ENCODE data around the gene CCBE1.

The CCBE1 gene

GRCh38 chr18:59467497-59467896, 229.7 kb downstream of the CCBE1 start:
- Histone ChIP-seq H4K8ac (ENCODE audit: low read depth, low read length) (no peak overlapping the region), H3K14ac (ENCODE audit: low read length) (no peak overlapping the region), H3K27me3 (ENCODE audit: insufficient read depth, low read length) (no peaks in the 10 kb centered on the region), H3K36me3 (ENCODE audit: control insufficient read depth in 1 of 2, insufficient read depth in 2 of 2, low read length in 2 of 2) (peaks cover 6% of the 10 kb centered on the region in 2 experiments), H2AFZ (ENCODE audit: insufficient read depth, low read length, poor library complexity) (no peak overlapping the region), H3K18ac (ENCODE audit: low read length) (no peak overlapping the region), H3K4me1 (ENCODE audit: control insufficient read depth in 1 of 2, insufficient read depth in 2 of 2, low read length in 2 of 2) (no peaks in the 10 kb centered on the region), H3K27ac (ENCODE audit: low read depth, low read length) (no peak overlapping the region), H3K4me2 (ENCODE audit: low read length) (no peak overlapping the region), H2BK120ac (ENCODE audit: insufficient read depth, low read length, poor library complexity) (no peak overlapping the region), H4K91ac (ENCODE audit: low read depth, low read length) (no peak overlapping the region), H3K4ac (ENCODE audit: low read depth, low read length) (no peak overlapping the region), H3K79me2 (ENCODE audit: control insufficient read depth, insufficient read depth, low read length, poor library complexity) (no peaks in the 10 kb centered on the region), H3K9me3 (ENCODE audit: insufficient read depth, low read depth, low read length) (no peaks in the 10 kb centered on the region), H3K23ac (ENCODE audit: low read length) (no peak overlapping the region), H3K4me3 (ENCODE audit: low read depth, low read length) (no peak overlapping the region), H2BK5ac (ENCODE audit: low read depth, low read length, poor library complexity) (no peak overlapping the region), H2BK12ac (ENCODE audit: low read length) (no peak overlapping the region), H3K9ac (ENCODE audit: low read length) (no peak overlapping the region), H3K79me1 (ENCODE audit: low read length) (no peaks in the 10 kb centered on the region), H4K12ac (ENCODE audit: low read depth, low read length) (no peak overlapping the region), H2AK5ac (ENCODE audit: low read length) (no peak overlapping the region)
- WGBS (ENCODE audit: extremely low coverage, insufficient coverage, insufficient read length): no CpG with 5 or more reads among the region's 8 CpGs
- DNase-seq: no peak

- no peak overlapping the region for H3K9ac ChIP-seq (ENCODE audit: low read length)
- H3K18ac ChIP-seq (ENCODE audit: low read length): no peak overlapping the region
- H2AK5ac ChIP-seq (ENCODE audit: low read length): no peak overlapping the region
- no peak overlapping the region for H3K14ac ChIP-seq (ENCODE audit: low read length)
- no peak overlapping the region for H3K4me2 ChIP-seq (ENCODE audit: low read length)
- DNase-seq: no peak
- H4K12ac ChIP-seq (ENCODE audit: low read depth, low read length): no peak overlapping the region
- H4K91ac ChIP-seq (ENCODE audit: low read depth, low read length): no peak overlapping the region
- no peak overlapping the region for H3K23ac ChIP-seq (ENCODE audit: low read length)
- no peak overlapping the region for H4K8ac ChIP-seq (ENCODE audit: low read depth, low read length)
- H3K36me3 ChIP-seq (ENCODE audit: control insufficient read depth in 1 of 2, insufficient read depth in 2 of 2, low read length in 2 of 2): peaks cover 6% of the 10 kb centered on the region in 2 experiments
- no peak overlapping the region for H3K4me3 ChIP-seq (ENCODE audit: low read depth, low read length)
- H3K79me2 ChIP-seq (ENCODE audit: control insufficient read depth, insufficient read depth, low read length, poor library complexity): no peaks in the 10 kb centered on the region
- no peak overlapping the region for H3K4ac ChIP-seq (ENCODE audit: low read depth, low read length)
- no peak overlapping the region for H2AFZ ChIP-seq (ENCODE audit: insufficient read depth, low read length, poor library complexity)
- H3K27me3 ChIP-seq (ENCODE audit: insufficient read depth, low read length): no peaks in the 10 kb centered on the region
- no peak overlapping the region for H2BK120ac ChIP-seq (ENCODE audit: insufficient read depth, low read length, poor library complexity)
- no peaks in the 10 kb centered on the region for H3K4me1 ChIP-seq (ENCODE audit: control insufficient read depth in 1 of 2, insufficient read depth in 2 of 2, low read length in 2 of 2)
- no CpG with 5 or more reads among the region's 3 CpGs for WGBS (ENCODE audit: extremely low coverage, insufficient coverage, insufficient read length)
- no peaks in the 10 kb centered on the region for H3K79me1 ChIP-seq (ENCODE audit: low read length)
- no peak overlapping the region for H2BK5ac ChIP-seq (ENCODE audit: low read depth, low read length, poor library complexity)
- H3K27ac ChIP-seq (ENCODE audit: low read depth, low read length): no peak overlapping the region
- H3K9me3 ChIP-seq (ENCODE audit: insufficient read depth, low read depth, low read length): no peaks in the 10 kb centered on the region
- H2BK12ac ChIP-seq (ENCODE audit: low read length): no peak overlapping the region
Observed at GRCh38 chr18:59466980-59467379, 230.2 kb downstream of the CCBE1 start.

- Histone ChIP-seq H3K9ac (ENCODE audit: low read length) (no peak overlapping the region), H2BK12ac (ENCODE audit: low read length) (no peak overlapping the region), H3K4me2 (ENCODE audit: low read length) (no peak overlapping the region), H3K23ac (ENCODE audit: low read length) (no peak overlapping the region), H2BK120ac (ENCODE audit: insufficient read depth, low read length, poor library complexity) (no peak overlapping the region), H3K79me1 (ENCODE audit: low read length) (peaks cover 2% of the 10 kb centered on the region), H2AK5ac (ENCODE audit: low read length) (no peak overlapping the region), H2BK5ac (ENCODE audit: low read depth, low read length, poor library complexity) (no peak overlapping the region), H3K4ac (ENCODE audit: low read depth, low read length) (no peak overlapping the region), H3K18ac (ENCODE audit: low read length) (no peak overlapping the region), H3K4me1 (ENCODE audit: control insufficient read depth in 1 of 2, insufficient read depth in 2 of 2, low read length in 2 of 2) (no peaks in the 10 kb centered on the region), H3K79me2 (ENCODE audit: control insufficient read depth, insufficient read depth, low read length, poor library complexity) (no peaks in the 10 kb centered on the region), H3K4me3 (ENCODE audit: low read depth, low read length) (no peak overlapping the region), H2AFZ (ENCODE audit: insufficient read depth, low read length, poor library complexity) (no peak overlapping the region), H3K14ac (ENCODE audit: low read length) (no peak overlapping the region), H3K36me3 (ENCODE audit: control insufficient read depth in 1 of 2, insufficient read depth in 2 of 2, low read length in 2 of 2) (peaks cover 4 to 6% of the 10 kb centered on the region in 2 experiments), H3K27ac (ENCODE audit: low read depth, low read length) (no peak overlapping the region), H3K9me3 (ENCODE audit: insufficient read depth, low read depth, low read length) (no peaks in the 10 kb centered on the region), H3K27me3 (ENCODE audit: insufficient read depth, low read length) (no peaks in the 10 kb centered on the region), H4K8ac (ENCODE audit: low read depth, low read length) (no peak overlapping the region), H4K12ac (ENCODE audit: low read depth, low read length) (no peak overlapping the region), H4K91ac (ENCODE audit: low read depth, low read length) (no peak overlapping the region)
- no peak for DNase-seq
- no CpG with 5 or more reads among the region's 5 CpGs for WGBS (ENCODE audit: extremely low coverage, insufficient coverage, insufficient read length)
Observed at GRCh38 chr18:59464486-59464885, 232.7 kb downstream of the CCBE1 start.

GRCh38 chr18:59461171-59461570, 236.1 kb downstream of the CCBE1 start:
- H3K36me3 ChIP-seq (ENCODE audit: control insufficient read depth in 1 of 2, insufficient read depth in 2 of 2, low read length in 2 of 2): peaks cover 3% of the 10 kb centered on the region in 2 experiments
- no peak overlapping the region for H2AK5ac ChIP-seq (ENCODE audit: low read length)

More at GRCh38 chr18:59461171-59461570, 236.1 kb downstream of the CCBE1 start:
- Histone ChIP-seq H3K27me3 (ENCODE audit: insufficient read depth, low read length) (no peaks in the 10 kb centered on the region), H3K9me3 (ENCODE audit: insufficient read depth, low read depth, low read length) (no peaks in the 10 kb centered on the region), H4K91ac (ENCODE audit: low read depth, low read length) (peak overlapping the region; percentile 32), H3K14ac (ENCODE audit: low read length) (no peak overlapping the region), H3K79me2 (ENCODE audit: control insufficient read depth, insufficient read depth, low read length, poor library complexity) (peaks cover 1% of the 10 kb centered on the region), H3K79me1 (ENCODE audit: low read length) (peaks cover 7% of the 10 kb centered on the region), H3K9ac (ENCODE audit: low read length) (no peak overlapping the region), H3K4ac (ENCODE audit: low read depth, low read length) (no peak overlapping the region), H3K27ac (ENCODE audit: low read depth, low read length) (no peak overlapping the region), H2BK5ac (ENCODE audit: low read depth, low read length, poor library complexity) (no peak overlapping the region), H4K12ac (ENCODE audit: low read depth, low read length) (no peak overlapping the region), H2BK12ac (ENCODE audit: low read length) (no peak overlapping the region), H2AFZ (ENCODE audit: insufficient read depth, low read length, poor library complexity) (no peak overlapping the region), H3K18ac (ENCODE audit: low read length) (no peak overlapping the region), H3K23ac (ENCODE audit: low read length) (no peak overlapping the region), H4K8ac (ENCODE audit: low read depth, low read length) (no peak overlapping the region), H3K4me1 (ENCODE audit: control insufficient read depth in 1 of 2, insufficient read depth in 2 of 2, low read length in 2 of 2) (peaks cover 5 to 7% of the 10 kb centered on the region in 2 experiments), H3K4me3 (ENCODE audit: low read depth, low read length) (no peak overlapping the region), H2BK120ac (ENCODE audit: insufficient read depth, low read length, poor library complexity) (no peak overlapping the region), H3K4me2 (ENCODE audit: low read length) (no peak overlapping the region)
- DNase-seq: no peak
- WGBS (ENCODE audit: extremely low coverage, insufficient coverage, insufficient read length): no CpG with 5 or more reads among the region's 3 CpGs
